Pancreas (tissue), 10 donors: ENCODE measurements around the gene OSMR. TPM values are rescaled to one million over a fixed set of nuclear protein-coding genes. Genes with fewer than 3 reads are reported as not detected.

Experiments
- ATAC-seq, 4 donors: fragments of 200-7000 bp; cut with Tn5 transposase; one replicate each; pipeline versions ENCODE4 v1.8.0 to v1.9.1; 2020; ENCODE audit warnings: mild to moderate bottlenecking in 4 of 4, moderate library complexity in 4 of 4
- DNase-seq, 6 donors: peaks; one replicate each; pipeline ENCODE4 v3.0.0-alpha.2; 2020
- FAIRE-seq: peaks from 2 replicates; lab custom pipeline; 2012; peaks lifted over from hg19 to GRCh38; lab: Jason Lieb, UNC
- H3K27ac ChIP-seq, 4 donors: fragments of 200-600 bp; sonication (generic); 1 replicate in 3 of 4; 2 replicates in 1 of 4; pipeline versions ENCODE4 v1.5.0 to v1.8.0; 2020
- H3K27me3 ChIP-seq, 4 donors: fragments of 200-600 bp; one replicate each; pipeline ENCODE4 v1.8.0; 2021
- H3K36me3 ChIP-seq, 3 donors: fragments of 200-600 bp; sonication (generic) in 1 of 3; one replicate each; pipeline versions ENCODE4 v1.5.0 to v1.8.0; 2020 to 2021
- H3K4me1 ChIP-seq, 3 donors: fragments of 200-600 bp; one replicate each; pipeline ENCODE4 v1.8.0; 2021
- H3K4me3 ChIP-seq, 4 donors: fragments of 200-600 bp; sonication (generic) in 2 of 4; one replicate each; pipeline versions ENCODE4 v1.5.0 to v1.8.0; 2020 to 2021
- H3K9me3 ChIP-seq, 4 donors: fragments of 200-600 bp; one replicate each; pipeline ENCODE4 v1.8.0; 2021
- CTCF ChIP-seq, 4 donors: fragments of 200-600 bp; sonication (generic) in 3 of 4; IDR thresholded peaks; one replicate each; pipeline versions ENCODE4 v1.5.0 to v1.8.0; 2021; ENCODE audit warnings: antibody characterized with exemption in 4 of 4
- WGBS, 2 donors: extraction: QIAGEN DNeasy Blood & Tissue Kit; methylation state at CpG; one replicate each; pipeline ENCODE4 v1.1.7; 2013; 5-methylcytosine and 5-hydroxymethylcytosine counted together
- intact Hi-C, 3 donors: fragments of 100-400 bp; cut with DNase I; formaldehyde crosslinking; loops; one replicate each; pipeline versions ENCODE4 v1.11.1 to v1.14.2; 2022
- polyA plus RNA-seq, 2 donors: library from polyadenylated mRNA; stranded (reverse); fragments of 200-250 nt; gene quantifications; one replicate each; pipeline ENCODE4 v1.2.3, GENCODE V29; 2013
- total RNA-seq, 6 donors: library from RNA; stranded (reverse); fragmentation: NEBNext Ultra II Directional in 4 of 6; extraction: Animal tissue kit (Norgen Biotek cat#: 25700) in 4 of 6; gene quantifications; one replicate each; pipeline versions ENCODE4 v1.2.1 to v1.2.4, GENCODE V29; 2021 to 2023
- donor health status: healthy with polysubstance abuse.
- donor health status: DM: no; HTN: no; CAD: no; lungs with moderate emphysema.
- donor health status: DM: no; HTN: no; CAD: no.
- donor health status: control.
- donor health status: control.
- donor health status: Bipolar disorder and iron deficiency.
- donor health status: DM: yes; HTN: yes; CAD: no.
- donor health status: DM: no; HTN: no; CAD: no.
- donor health status: DM: no; HTN: no; CAD: no.
- donor health status: DM: yes; HTN: yes; CAD: no.

Gene OSMR
- total and polyA plus RNA-seq, 8 donors: 5.5 to 29.0 (median 9.1) TPM

GRCh38 chr5:38948501-38948900 is 102.7 kb downstream of the OSMR start:
- intact Hi-C loops: no loop called here
- Histone ChIP-seq H3K36me3 (peaks cover 0 to 79% (median 22%) of the 10 kb centered on the region in 3 donors), H3K4me1 (no peaks in the 10 kb centered on the region), H3K27me3 (no peaks in the 10 kb centered on the region), H3K27ac (no peak overlapping the region), H3K4me3 (no peak overlapping the region), H3K9me3 (no peaks in the 10 kb centered on the region)
- DNase-seq (no peak), FAIRE-seq (no peak), ATAC-seq (no peak)
- TF ChIP-seq CTCF (IDR thresholded peaks at IDR 0.05): no peak

- FAIRE-seq (peak; percentile 72), DNase-seq (no peak), ATAC-seq (no peak)
- no peak overlapping the region for H3K4me3 ChIP-seq
- peaks cover 0 to 69% (median 17%) of the 10 kb centered on the region in 3 donors for H3K36me3 ChIP-seq
- no peak for TF ChIP-seq CTCF (IDR thresholded peaks at IDR 0.05)
- 90 to 93% methylated on average over 4 of the region's 4 CpGs for WGBS, 2 donors
- intact Hi-C loops: no loop called here
- H3K27me3 ChIP-seq: no peaks in the 10 kb centered on the region
- H3K4me1 ChIP-seq: no peaks in the 10 kb centered on the region
- no peaks in the 10 kb centered on the region for H3K9me3 ChIP-seq
- H3K27ac ChIP-seq: no peak overlapping the region
Measured at GRCh38 chr5:38953426-38954012, 107.7 kb downstream of the OSMR start.

- Histone ChIP-seq H3K4me3 (no peak overlapping the region), H3K36me3 (peaks cover 0 to 60% (median 3%) of the 10 kb centered on the region in 3 donors), H3K27ac (no peak overlapping the region), H3K27me3 (no peaks in the 10 kb centered on the region), H3K4me1 (no peaks in the 10 kb centered on the region), H3K9me3 (no peaks in the 10 kb centered on the region)
- intact Hi-C loops: no loop called here
- ATAC-seq (no peak), DNase-seq (no peak), FAIRE-seq (no peak)
- WGBS, 2 donors: 86 to 87% methylated on average over 2 of the region's 2 CpGs
- TF ChIP-seq CTCF (IDR thresholded peaks at IDR 0.05): no peak
Measured at GRCh38 chr5:38961691-38962090, 115.9 kb downstream of the OSMR start.

GRCh38 chr5:38968665-38969064 is 122.9 kb downstream of the OSMR start:
- Histone ChIP-seq H3K9me3 (no peaks in the 10 kb centered on the region), H3K4me3 (no peak overlapping the region), H3K27ac (no peak overlapping the region), H3K27me3 (no peaks in the 10 kb centered on the region), H3K36me3 (peaks cover 0 to 37% (median 11%) of the 10 kb centered on the region in 3 donors), H3K4me1 (no peaks in the 10 kb centered on the region)
- no peak for ATAC-seq
- WGBS, 2 donors: 94 to 97% methylated on average over 4 to 5 of the region's 5 CpGs
- no peak for FAIRE-seq
- intact Hi-C loops: no loop called here
- no peak for TF ChIP-seq CTCF (IDR thresholded peaks at IDR 0.05)
- DNase-seq: no peak

- no peak for TF ChIP-seq CTCF (IDR thresholded peaks at IDR 0.05)
- FAIRE-seq (peak; percentile 26), ATAC-seq (no peak), DNase-seq (no peak)
- no peaks in the 10 kb centered on the region for H3K27me3 ChIP-seq
- no peak overlapping the region for H3K4me3 ChIP-seq
- no peaks in the 10 kb centered on the region for H3K9me3 ChIP-seq
- no peak overlapping the region for H3K27ac ChIP-seq
- no peaks in the 10 kb centered on the region for H3K4me1 ChIP-seq
- H3K36me3 ChIP-seq: no peaks in the 10 kb centered on the region
- intact Hi-C loops: no loop called here
Measured at GRCh38 chr5:38978036-38978435, 132.2 kb downstream of the OSMR start.
